GM13976 (cell line): ENCODE data around the gene CSRP1.

Source experiments
- DNase-seq: peaks from one replicate; pipeline ENCODE4 v3.0.0; 2012; ENCODE audit warnings: low spot score
- CTCF ChIP-seq: IDR thresholded peaks from 2 replicates; pipeline ENCODE4 v1.5.1; 2012; ENCODE audit warnings: borderline replicate concordance, mild to moderate bottlenecking; ENCODE audit not compliant: insufficient read depth; ENCODE audit errors: extremely low read depth, missing control alignments, control extremely low read depth
- in situ Hi-C: fragments of 300-500 bp; cut with MboI; formaldehyde crosslinking; loops from one replicate; pipeline ENCODE4 v1.12.0; 2022; ENCODE audit warnings: low sequenced_read_pairs, mixed read lengths, inconsistent platforms; ENCODE audit not compliant: unreplicated experiment

Gene CSRP1

GRCh38 chr1:201537467-201537866 lies 30.5 kb upstream of the CSRP1 start:
- no peak for DNase-seq
- no peak for TF ChIP-seq CTCF
- in situ Hi-C loops: no loop called here

DNA sequence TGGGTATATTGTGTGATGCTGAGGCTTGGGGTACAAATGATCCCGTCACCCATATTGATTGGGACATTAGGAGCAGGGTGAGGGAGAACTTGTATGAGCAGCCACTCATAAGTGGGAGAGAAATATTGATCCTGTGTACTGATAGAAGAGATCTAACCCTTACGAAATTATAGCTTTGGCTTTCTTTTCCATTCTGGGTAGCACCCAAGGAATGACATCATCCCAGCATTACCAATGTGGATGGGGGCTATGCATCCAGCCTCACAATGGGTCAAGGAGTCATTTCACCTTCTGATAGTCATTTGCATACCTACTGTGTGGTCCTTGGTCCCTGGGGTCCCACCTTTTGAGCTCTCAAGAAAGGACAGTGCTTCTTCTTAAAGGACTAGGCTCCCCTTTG lies 30.1 kb upstream of the CSRP1 start:
- no peak for DNase-seq
- in situ Hi-C loops: no loop called here
- no peak for TF ChIP-seq CTCF

DNA sequence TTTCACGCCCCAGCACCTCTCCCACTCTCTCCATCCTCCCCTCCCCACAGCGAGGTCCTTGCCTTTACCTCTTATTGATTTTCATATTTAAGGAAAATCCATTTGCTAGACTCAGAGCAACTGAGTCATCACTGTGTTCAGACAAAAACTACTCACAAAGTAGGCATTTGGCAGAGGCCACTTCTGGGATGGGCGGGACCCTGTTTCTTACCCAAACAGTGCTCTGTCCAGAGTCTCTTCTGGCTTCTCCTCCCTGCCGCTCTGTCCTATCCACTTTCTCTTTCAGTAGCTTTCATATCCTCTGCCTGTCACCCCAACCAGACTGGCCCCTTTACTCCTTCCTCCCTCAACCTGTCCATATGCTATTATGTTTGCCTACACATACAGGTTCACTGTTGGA lies 29.6 kb upstream of the CSRP1 start:
- TF ChIP-seq CTCF: no peak
- in situ Hi-C loops: no loop called here

DNA sequence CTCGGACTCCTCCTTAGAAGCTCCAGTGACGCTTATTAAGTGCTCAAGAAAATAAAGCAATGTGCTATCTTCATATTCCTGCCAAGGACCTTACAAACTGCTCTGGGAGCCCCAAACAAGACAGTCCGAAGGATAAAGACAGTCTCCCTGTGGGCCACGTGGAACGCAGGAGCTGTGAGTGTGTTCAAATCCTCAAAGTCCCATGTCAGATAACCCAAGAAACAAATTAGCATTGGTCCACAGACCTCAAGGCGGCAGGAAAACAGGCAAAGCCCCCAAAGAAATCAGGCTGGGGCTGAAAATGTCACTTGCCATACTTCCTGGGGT lies 29.0 kb upstream of the CSRP1 start:
- TF ChIP-seq CTCF: no peak
- no peak for DNase-seq
- in situ Hi-C loops: no loop called here

More for the DNA sequence above, 29.6 kb upstream of the CSRP1 start:
- no peak for DNase-seq

DNA sequence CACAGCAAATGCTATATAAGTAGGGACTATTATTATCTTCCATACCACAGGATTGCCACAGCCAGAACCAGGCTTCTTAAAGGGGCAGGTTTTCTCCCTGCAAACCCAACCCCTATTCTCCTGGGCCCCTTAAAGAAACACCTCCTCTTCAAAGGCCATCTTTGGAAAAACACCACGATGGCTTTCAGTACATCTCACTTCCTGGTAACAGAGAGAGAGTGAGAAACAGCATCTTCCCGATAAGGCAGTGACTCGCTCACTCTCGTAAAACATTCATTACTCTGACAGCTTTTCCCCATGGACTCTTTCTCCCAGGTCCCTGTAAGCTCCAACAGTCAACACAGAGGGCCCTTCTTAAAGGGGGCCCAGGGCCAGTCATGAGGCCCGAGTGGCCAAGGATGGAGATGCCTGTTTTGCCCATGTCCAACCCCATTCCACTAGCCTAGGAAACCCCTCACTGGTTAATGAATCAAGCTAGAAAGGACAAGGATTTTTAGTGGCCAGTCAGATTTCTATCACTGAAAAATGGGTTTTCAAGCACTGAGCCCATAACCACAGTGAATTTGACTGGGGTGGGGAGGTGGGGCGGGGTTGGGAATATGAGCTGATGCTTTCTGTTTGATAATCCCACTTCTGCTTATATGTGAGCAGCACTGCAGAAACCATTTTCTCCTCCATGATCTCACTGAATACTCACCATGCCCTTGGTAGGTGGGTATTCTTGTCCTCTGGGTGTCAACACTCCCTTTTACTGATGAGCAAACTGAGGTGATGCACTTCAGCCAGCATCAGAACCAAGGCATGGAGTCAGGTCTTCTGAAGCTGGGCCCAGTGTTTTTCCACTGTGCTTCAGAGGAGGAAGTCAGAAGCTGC lies 28.4 kb upstream of the CSRP1 start:
- in situ Hi-C loops: no loop called here
- DNase-seq: no peak
- no peak for TF ChIP-seq CTCF

DNA sequence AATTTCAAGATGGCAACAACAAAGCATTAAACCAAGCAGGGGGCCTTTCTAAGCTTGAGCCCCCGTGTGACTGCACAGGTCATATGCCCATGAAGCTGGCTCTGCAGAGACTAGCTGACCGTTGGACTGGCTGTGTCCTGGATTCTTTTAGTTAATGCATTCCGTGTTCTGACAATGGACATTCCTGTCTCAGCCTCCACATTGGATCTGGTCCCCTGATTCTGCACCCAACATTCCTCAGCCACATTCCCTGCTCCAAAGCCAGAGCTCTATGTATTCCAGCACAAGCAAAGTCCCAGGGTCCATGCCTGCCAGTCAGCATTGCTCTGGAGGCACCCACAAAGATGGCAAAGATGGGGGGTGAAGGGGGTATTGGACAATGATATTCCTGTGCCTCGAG lies 26.9 kb upstream of the CSRP1 start:
- in situ Hi-C loops: no loop called here
- no peak for DNase-seq
- TF ChIP-seq CTCF: no peak
